Upper lobe of left lung (tissue), 6 donors: ENCODE measurements around the gene KCTD5. TPM values are rescaled to one million over a fixed set of nuclear protein-coding genes. Genes with fewer than 3 reads are reported as not detected.

ENCODE experiments used
- ATAC-seq, 2 donors: fragments of 200-7000 bp; cut with Tn5 transposase; one replicate each; pipeline ENCODE4 v1.9.1; 2022; ENCODE audit warnings: mild to moderate bottlenecking in 2 of 2, moderate library complexity in 2 of 2; ENCODE audit not compliant: low FRiP score in 2 of 2
- DNase-seq, 2 donors: peaks; one replicate each; pipeline ENCODE4 v3.0.0-alpha.2; 2019 to 2020
- H3K27ac ChIP-seq, 4 donors: fragments of 200-600 bp; sonication (generic); one replicate each; pipeline ENCODE4 v1.5.1; 2016 to 2019
- H3K27me3 ChIP-seq, 4 donors: fragments of 200-600 bp; sonication (generic); one replicate each; pipeline ENCODE4 v1.5.1; 2017 to 2019
- H3K36me3 ChIP-seq, 4 donors: fragments of 200-600 bp; sonication (generic); one replicate each; pipeline ENCODE4 v1.5.1; 2016 to 2019
- H3K4me1 ChIP-seq, 4 donors: fragments of 200-600 bp; sonication (generic); one replicate each; pipeline ENCODE4 v1.5.1; 2018 to 2019
- H3K4me3 ChIP-seq, 4 donors: fragments of 200-600 bp; sonication (generic); one replicate each; pipeline ENCODE4 v1.5.1; 2017 to 2019; ENCODE audit warnings: mild to moderate bottlenecking in 2 of 4, moderate library complexity in 1 of 4
- H3K9me3 ChIP-seq, 4 donors: fragments of 200-600 bp; sonication (generic); one replicate each; pipeline ENCODE4 v1.5.1; 2018 to 2019
- EP300 ChIP-seq, 4 donors: sonication (generic); formaldehyde crosslinking; IDR thresholded peaks; one replicate each; pipeline ENCODE4 v1.5.1; 2017; ENCODE audit warnings: antibody characterized with exemption in 4 of 4, control low read depth in 2 of 4
- POLR2A ChIP-seq, 4 donors: fragments of 450-650 bp; IDR thresholded peaks; one replicate each; pipeline ENCODE4 v1.5.1; 2016 to 2017; ENCODE audit warnings: antibody characterized with exemption in 4 of 4, mild to moderate bottlenecking in 2 of 4
- POLR2AphosphoS5 ChIP-seq, 2 donors: sonication (generic); formaldehyde crosslinking; IDR thresholded peaks; one replicate each; pipeline ENCODE4 v1.5.1; 2017; ENCODE audit warnings: antibody characterized with exemption in 2 of 2
- WGBS, 2 donors: methylation state at CpG; one replicate each; pipeline ENCODE4 v1.1.5; 2017 to 2018; 5-methylcytosine and 5-hydroxymethylcytosine counted together
- total RNA-seq, 6 donors: library from RNA; depleted of rRNA in 4 of 6; stranded (reverse); fragments of >200 nt in 4 of 6; gene quantifications; one replicate each; pipeline versions ENCODE4 v1.1.0 to v1.2.1, GENCODE V29; 2016 to 2021
- TF ChIP-seq, protein P1 (sequence below), 6 experiments: fragments of 450-650 bp in 4 of 6; fragments of 200-600 bp in 2 of 6; sonication (generic) in 2 of 6; IDR thresholded peaks; one replicate each; pipeline ENCODE4 v1.5.1; 2016 to 2019; ENCODE audit warnings: antibody characterized with exemption in 6 of 6
- donor health status: DM: no; HTN: no; CAD: no; lungs with moderate emphysema.
- donor health status: DM: no; HTN: yes; CAD: no; lungs with severe emphysema.

KCTD5 gene
- total RNA-seq, 6 donors from 2014 or later: 25.7 to 45.5 (median 33.0) TPM

GRCh38 chr16:2711370-2712062 is 29.2 kb downstream of the KCTD5 start:
- DNase-seq: peak in 1 of 2 donors; percentile 64
- Histone ChIP-seq H3K36me3 (peaks cover 14 to 38% (median 30%) of the 10 kb centered on the region in 4 donors), H3K27me3 (peaks cover 0 to 3% (median 0%) of the 10 kb centered on the region in 4 donors), H3K9me3 (no peaks in the 10 kb centered on the region), H3K4me1 (peaks cover 6 to 8% (median 7%) of the 10 kb centered on the region in 4 donors), H3K27ac (no peak overlapping the region), H3K4me3 (no peak overlapping the region)
- ATAC-seq: no peak
- 63 to 65% methylated on average over 14 to 15 of the region's 22 CpGs for WGBS, 2 donors
- TF ChIP-seq EP300 (IDR thresholded peaks at IDR 0.05) (no peak), POLR2AphosphoS5 (IDR thresholded peaks at IDR 0.05) (no peak), POLR2A (IDR thresholded peaks at IDR 0.05) (no peak)
- TF ChIP-seq, protein P1, sequence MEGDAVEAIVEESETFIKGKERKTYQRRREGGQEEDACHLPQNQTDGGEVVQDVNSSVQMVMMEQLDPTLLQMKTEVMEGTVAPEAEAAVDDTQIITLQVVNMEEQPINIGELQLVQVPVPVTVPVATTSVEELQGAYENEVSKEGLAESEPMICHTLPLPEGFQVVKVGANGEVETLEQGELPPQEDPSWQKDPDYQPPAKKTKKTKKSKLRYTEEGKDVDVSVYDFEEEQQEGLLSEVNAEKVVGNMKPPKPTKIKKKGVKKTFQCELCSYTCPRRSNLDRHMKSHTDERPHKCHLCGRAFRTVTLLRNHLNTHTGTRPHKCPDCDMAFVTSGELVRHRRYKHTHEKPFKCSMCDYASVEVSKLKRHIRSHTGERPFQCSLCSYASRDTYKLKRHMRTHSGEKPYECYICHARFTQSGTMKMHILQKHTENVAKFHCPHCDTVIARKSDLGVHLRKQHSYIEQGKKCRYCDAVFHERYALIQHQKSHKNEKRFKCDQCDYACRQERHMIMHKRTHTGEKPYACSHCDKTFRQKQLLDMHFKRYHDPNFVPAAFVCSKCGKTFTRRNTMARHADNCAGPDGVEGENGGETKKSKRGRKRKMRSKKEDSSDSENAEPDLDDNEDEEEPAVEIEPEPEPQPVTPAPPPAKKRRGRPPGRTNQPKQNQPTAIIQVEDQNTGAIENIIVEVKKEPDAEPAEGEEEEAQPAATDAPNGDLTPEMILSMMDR (IDR thresholded peaks at IDR 0.05): no peak

DNA sequence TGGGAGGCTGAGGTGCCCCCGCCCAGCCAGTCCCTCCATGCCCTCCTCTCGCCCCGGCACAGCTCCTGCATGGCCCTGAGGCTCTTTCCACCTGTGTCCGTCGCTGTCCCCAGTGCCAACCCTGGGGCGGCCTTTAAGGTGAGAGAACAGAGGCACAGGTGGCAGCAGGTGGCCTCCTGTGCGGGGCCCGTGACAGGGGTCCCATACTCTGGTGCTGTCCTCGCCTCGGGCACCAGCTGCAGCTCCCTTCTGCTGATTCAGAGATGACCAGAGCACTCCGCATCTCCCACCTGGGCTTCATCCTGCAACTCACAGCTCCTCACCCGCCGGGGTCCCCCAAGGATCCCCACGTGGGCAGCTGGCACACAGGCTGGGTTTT is 29.7 kb downstream of the KCTD5 start:
- Histone ChIP-seq H3K4me3 (no peak overlapping the region), H3K9me3 (no peaks in the 10 kb centered on the region), H3K4me1 (peaks cover 6 to 8% (median 7%) of the 10 kb centered on the region in 4 donors), H3K27ac (no peak overlapping the region), H3K27me3 (peaks cover 0 to 3% (median 0%) of the 10 kb centered on the region in 4 donors), H3K36me3 (peaks cover 14 to 33% (median 26%) of the 10 kb centered on the region in 4 donors)
- WGBS, 2 donors: 68 to 83% methylated on average over 6 to 14 of the region's 14 CpGs
- no peak for ATAC-seq
- peak in 1 of 2 donors; percentile 65 for DNase-seq
- TF ChIP-seq EP300 (IDR thresholded peaks at IDR 0.05) (no peak), POLR2AphosphoS5 (IDR thresholded peaks at IDR 0.05) (no peak), POLR2A (IDR thresholded peaks at IDR 0.05) (no peak)
- TF ChIP-seq, protein P1 (IDR thresholded peaks at IDR 0.05): no peak

- H3K9me3 ChIP-seq: no peaks in the 10 kb centered on the region
- no peak for TF ChIP-seq POLR2AphosphoS5 (IDR thresholded peaks at IDR 0.05)
- no peak for TF ChIP-seq POLR2A (IDR thresholded peaks at IDR 0.05)
- TF ChIP-seq, protein P1 (IDR thresholded peaks at IDR 0.05): no peak
- no peak for TF ChIP-seq EP300 (IDR thresholded peaks at IDR 0.05)
Observed at GRCh38 chr16:2712546-2712945, 30.2 kb downstream of the KCTD5 start.

GRCh38 chr16:2713523-2713922 is 31.2 kb downstream of the KCTD5 start:
- H3K4me3 ChIP-seq: no peak overlapping the region
- H3K4me1 ChIP-seq: peaks cover 6 to 8% (median 7%) of the 10 kb centered on the region in 4 donors
- DNase-seq (no peak), ATAC-seq (no peak)
- TF ChIP-seq POLR2AphosphoS5 (IDR thresholded peaks at IDR 0.05): no peak
- TF ChIP-seq POLR2A (IDR thresholded peaks at IDR 0.05): no peak
- no peak for TF ChIP-seq EP300 (IDR thresholded peaks at IDR 0.05)
- TF ChIP-seq, protein P1 (IDR thresholded peaks at IDR 0.05): no peak
- peaks cover 3 to 18% (median 11%) of the 10 kb centered on the region in 4 donors for H3K36me3 ChIP-seq
- H3K27me3 ChIP-seq: peaks cover 0 to 3% (median 0%) of the 10 kb centered on the region in 4 donors
- 17 to 57% methylated on average over 3 to 14 of the region's 14 CpGs for WGBS, 2 donors
- no peaks in the 10 kb centered on the region for H3K9me3 ChIP-seq
- H3K27ac ChIP-seq: no peak overlapping the region

More at GRCh38 chr16:2712546-2712945, 30.2 kb downstream of the KCTD5 start:
- no peak overlapping the region for H3K4me3 ChIP-seq
- peaks cover 10 to 28% (median 21%) of the 10 kb centered on the region in 4 donors for H3K36me3 ChIP-seq
- H3K4me1 ChIP-seq: peaks cover 6 to 8% (median 7%) of the 10 kb centered on the region in 4 donors
- 77 to 85% methylated on average over 15 to 21 of the region's 21 CpGs for WGBS, 2 donors
- peaks cover 0 to 3% (median 0%) of the 10 kb centered on the region in 4 donors for H3K27me3 ChIP-seq
- DNase-seq (peak in 1 of 2 donors; percentile 70), ATAC-seq (no peak)
- H3K27ac ChIP-seq: no peak overlapping the region
